Measurements from ENCODE around the gene CYB5R3.

GRCh38 chr22:42582987-42583386, 66.2 kb downstream of the CYB5R3 start:
- TF ChIP-seq, protein P1, sequence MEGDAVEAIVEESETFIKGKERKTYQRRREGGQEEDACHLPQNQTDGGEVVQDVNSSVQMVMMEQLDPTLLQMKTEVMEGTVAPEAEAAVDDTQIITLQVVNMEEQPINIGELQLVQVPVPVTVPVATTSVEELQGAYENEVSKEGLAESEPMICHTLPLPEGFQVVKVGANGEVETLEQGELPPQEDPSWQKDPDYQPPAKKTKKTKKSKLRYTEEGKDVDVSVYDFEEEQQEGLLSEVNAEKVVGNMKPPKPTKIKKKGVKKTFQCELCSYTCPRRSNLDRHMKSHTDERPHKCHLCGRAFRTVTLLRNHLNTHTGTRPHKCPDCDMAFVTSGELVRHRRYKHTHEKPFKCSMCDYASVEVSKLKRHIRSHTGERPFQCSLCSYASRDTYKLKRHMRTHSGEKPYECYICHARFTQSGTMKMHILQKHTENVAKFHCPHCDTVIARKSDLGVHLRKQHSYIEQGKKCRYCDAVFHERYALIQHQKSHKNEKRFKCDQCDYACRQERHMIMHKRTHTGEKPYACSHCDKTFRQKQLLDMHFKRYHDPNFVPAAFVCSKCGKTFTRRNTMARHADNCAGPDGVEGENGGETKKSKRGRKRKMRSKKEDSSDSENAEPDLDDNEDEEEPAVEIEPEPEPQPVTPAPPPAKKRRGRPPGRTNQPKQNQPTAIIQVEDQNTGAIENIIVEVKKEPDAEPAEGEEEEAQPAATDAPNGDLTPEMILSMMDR (IDR thresholded peaks at IDR 0.05 in 8 of 11, conservative IDR thresholded peaks at IDR 0.05 in 3 of 11) = no peak
- no peak for TF ChIP-seq POLR2AphosphoS5 (IDR thresholded peaks at IDR 0.05)
- TF ChIP-seq POLR2A (IDR thresholded peaks at IDR 0.05) = no peak
